Kidney (tissue), 14 donors: ENCODE results near the gene ASTN1. TPM values are rescaled to one million over a fixed set of nuclear protein-coding genes. Genes with fewer than 3 reads are reported as not detected.

ENCODE experiments used
- DNase-seq, 5 donors: peaks; one replicate each; pipeline ENCODE4 v3.0.0-alpha.2; 2013 to 2020
- FAIRE-seq: peaks from 2 replicates; lab custom pipeline; 2012; peaks lifted over from hg19 to GRCh38; lab: Jason Lieb, UNC
- H3K27ac ChIP-seq, 2 donors: one replicate each; pipeline ENCODE4 v1.7.0; 2013; ENCODE audit warnings: low read depth in 2 of 2, low read length in 2 of 2, inconsistent platforms in 1 of 2
- H3K27me3 ChIP-seq: one replicate; pipeline ENCODE4 v1.7.1; 2013; ENCODE audit warnings: low read length, inconsistent platforms; ENCODE audit not compliant: control insufficient read depth, insufficient read depth
- H3K36me3 ChIP-seq, 3 donors: one replicate each; pipeline versions ENCODE4 v1.7.0 to v1.7.1; 2013; ENCODE audit warnings: low read length in 3 of 3, control low read depth in 1 of 3, inconsistent platforms in 1 of 3; ENCODE audit not compliant: insufficient read depth in 3 of 3, control insufficient read depth in 2 of 3
- H3K4me1 ChIP-seq, 3 donors: one replicate each; pipeline versions ENCODE4 v1.7.0 to v1.7.1; 2013; ENCODE audit warnings: low read length in 3 of 3, inconsistent platforms in 1 of 3, low read depth in 1 of 3; ENCODE audit not compliant: control insufficient read depth in 2 of 3, insufficient read depth in 2 of 3
- H3K4me3 ChIP-seq, 3 donors: one replicate each; pipeline versions ENCODE4 v1.7.0 to v1.8.1; 2013; ENCODE audit warnings: low read length in 3 of 3, control low read depth in 1 of 3, inconsistent platforms in 1 of 3
- H3K9ac ChIP-seq, 3 donors: one replicate each; pipeline versions ENCODE4 v1.7.0 to v1.7.1; 2013; ENCODE audit warnings: low read length in 3 of 3, control low read depth in 1 of 3, inconsistent platforms in 1 of 3
- H3K9me3 ChIP-seq, 3 donors: one replicate each; pipeline versions ENCODE4 v1.7.0 to v1.7.1; 2013; ENCODE audit warnings: low read length in 3 of 3, control low read depth in 1 of 3, inconsistent platforms in 1 of 3; ENCODE audit not compliant: control insufficient read depth in 2 of 3, insufficient read depth in 1 of 3
- intact Hi-C: fragments of 100-400 bp; cut with DNase I; formaldehyde crosslinking; loops from one replicate; pipeline ENCODE4 v1.11.1; 2022
- polyA plus RNA-seq: library from polyadenylated mRNA; stranded (reverse); fragments of 350-450 nt; fragmentation: Illumina TruSeq; extraction: RNeasy Lipid Tissue Mini Kit (QIAGEN cat#74804); gene quantifications from one replicate; pipeline ENCODE4 v1.2.3, GENCODE V29; 2014; ENCODE audit warnings: low read depth, low replicate concordance; ENCODE audit not compliant: insufficient read depth
- total RNA-seq: library from RNA; stranded (reverse); fragmentation: NEBNext Ultra II Directional; extraction: Animal tissue kit (Norgen Biotek cat#: 25700); gene quantifications from one replicate; pipeline ENCODE4 v1.2.1, GENCODE V29; 2021
- TF ChIP-seq, protein P1 (sequence below): IDR thresholded peaks from 3 replicates; pipeline ENCODE4 v1.5.1; 2012; ENCODE audit warnings: mild to moderate bottlenecking, moderate library complexity, borderline replicate concordance; ENCODE audit not compliant: insufficient read depth; ENCODE audit errors: extremely low read depth
- donor health status: control.
- donor health status: control.
- donor health status: control.
- donor health status: control.
- donor health status: control.
- donor health status: DM: yes; HTN: yes; CAD: no.
- donor health status: Normal renal cell carcinoma (clear cell type).

Gene ASTN1
- total and polyA plus RNA-seq, 2 donors from 2014 or later = 0.19 to 0.25 TPM

DNA sequence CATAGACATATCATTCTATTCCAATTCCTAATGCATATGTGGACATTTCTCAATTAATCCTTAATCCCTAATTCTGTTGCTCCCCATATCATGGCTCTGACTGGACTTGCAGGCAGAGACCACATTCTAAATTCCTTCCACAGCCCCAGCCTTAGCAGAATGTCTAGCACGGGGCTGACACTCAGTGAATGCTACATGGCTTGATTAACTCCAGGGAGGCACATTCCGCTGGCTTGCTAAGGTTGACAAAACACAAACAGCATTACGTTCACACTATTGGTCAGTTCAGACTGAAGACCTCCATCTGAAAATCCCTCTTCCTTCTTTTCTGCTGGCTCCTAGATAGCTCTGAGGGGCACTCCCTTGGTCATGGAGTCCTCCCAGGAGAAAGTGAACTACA lies 119.4 kb downstream of the ASTN1 start:
- H3K27me3 ChIP-seq = no peaks in the 10 kb centered on the region
- no peak overlapping the region for H3K27ac ChIP-seq
- no peaks in the 10 kb centered on the region for H3K9me3 ChIP-seq
- no peak overlapping the region for H3K9ac ChIP-seq
- intact Hi-C loops = no loop called here
- no peaks in the 10 kb centered on the region for H3K36me3 ChIP-seq
- H3K4me3 ChIP-seq = no peak overlapping the region
- TF ChIP-seq, protein P1, sequence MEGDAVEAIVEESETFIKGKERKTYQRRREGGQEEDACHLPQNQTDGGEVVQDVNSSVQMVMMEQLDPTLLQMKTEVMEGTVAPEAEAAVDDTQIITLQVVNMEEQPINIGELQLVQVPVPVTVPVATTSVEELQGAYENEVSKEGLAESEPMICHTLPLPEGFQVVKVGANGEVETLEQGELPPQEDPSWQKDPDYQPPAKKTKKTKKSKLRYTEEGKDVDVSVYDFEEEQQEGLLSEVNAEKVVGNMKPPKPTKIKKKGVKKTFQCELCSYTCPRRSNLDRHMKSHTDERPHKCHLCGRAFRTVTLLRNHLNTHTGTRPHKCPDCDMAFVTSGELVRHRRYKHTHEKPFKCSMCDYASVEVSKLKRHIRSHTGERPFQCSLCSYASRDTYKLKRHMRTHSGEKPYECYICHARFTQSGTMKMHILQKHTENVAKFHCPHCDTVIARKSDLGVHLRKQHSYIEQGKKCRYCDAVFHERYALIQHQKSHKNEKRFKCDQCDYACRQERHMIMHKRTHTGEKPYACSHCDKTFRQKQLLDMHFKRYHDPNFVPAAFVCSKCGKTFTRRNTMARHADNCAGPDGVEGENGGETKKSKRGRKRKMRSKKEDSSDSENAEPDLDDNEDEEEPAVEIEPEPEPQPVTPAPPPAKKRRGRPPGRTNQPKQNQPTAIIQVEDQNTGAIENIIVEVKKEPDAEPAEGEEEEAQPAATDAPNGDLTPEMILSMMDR = no peak
- peak in 3 of 5 donors; percentile 26 to 53 (median 42) for DNase-seq
- FAIRE-seq = no peak
- no peaks in the 10 kb centered on the region for H3K4me1 ChIP-seq

DNA sequence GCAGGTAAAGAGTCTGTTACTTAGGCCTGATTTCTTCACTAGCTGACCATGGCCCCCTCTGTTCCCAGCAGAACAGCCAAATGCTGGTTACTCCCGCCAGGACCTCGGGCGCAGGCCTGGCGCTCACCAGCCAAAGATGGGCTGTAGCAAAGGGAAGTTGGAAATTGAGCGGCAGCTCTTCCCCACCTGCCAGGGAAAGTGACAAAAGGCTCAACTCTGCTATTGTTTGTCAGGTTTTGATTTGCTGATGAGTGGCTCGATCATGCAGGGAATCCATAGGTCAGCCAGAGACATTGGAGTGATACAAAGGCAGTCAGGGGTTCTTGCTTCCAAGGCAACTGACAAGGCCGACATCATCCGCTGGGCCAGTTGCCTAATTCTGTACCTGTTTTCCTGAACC lies 120.1 kb downstream of the ASTN1 start:
- TF ChIP-seq, protein P1 = no peak
- H3K27me3 ChIP-seq = no peaks in the 10 kb centered on the region
- H3K9ac ChIP-seq = no peak overlapping the region
- H3K27ac ChIP-seq = no peak overlapping the region
- H3K4me3 ChIP-seq = no peak overlapping the region
- no peak for FAIRE-seq
- DNase-seq = no peak
- intact Hi-C loops = no loop called here
- H3K36me3 ChIP-seq = no peaks in the 10 kb centered on the region
- H3K9me3 ChIP-seq = no peaks in the 10 kb centered on the region
- H3K4me1 ChIP-seq = no peaks in the 10 kb centered on the region

DNA sequence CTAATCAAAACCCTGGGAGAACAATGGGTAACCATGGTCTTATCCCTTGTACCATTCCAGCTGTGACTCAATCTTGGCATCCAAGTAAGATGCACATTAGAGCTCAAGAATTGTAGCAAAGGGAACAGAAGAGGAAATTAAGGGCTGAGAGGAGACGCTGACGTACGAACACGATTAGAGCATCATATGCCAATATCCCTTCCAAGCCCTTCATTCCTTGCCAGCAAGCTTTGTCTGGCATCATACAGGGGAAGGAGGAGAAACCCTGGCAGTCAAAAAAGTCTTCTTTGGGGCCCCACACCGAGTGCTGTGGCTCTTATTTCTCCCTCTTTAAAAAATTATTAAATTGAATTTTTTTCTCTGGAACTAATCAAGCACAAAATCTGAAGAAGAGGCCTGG lies 120.9 kb downstream of the ASTN1 start:
- intact Hi-C loops = no loop called here
- H3K36me3 ChIP-seq = no peaks in the 10 kb centered on the region
- no peaks in the 10 kb centered on the region for H3K4me1 ChIP-seq
- DNase-seq = no peak
- no peak overlapping the region for H3K4me3 ChIP-seq
- H3K27me3 ChIP-seq = no peaks in the 10 kb centered on the region
- TF ChIP-seq, protein P1 = no peak
- no peak for FAIRE-seq
- H3K9me3 ChIP-seq = no peaks in the 10 kb centered on the region
- no peak overlapping the region for H3K27ac ChIP-seq
- no peak overlapping the region for H3K9ac ChIP-seq

- DNase-seq = no peak
- H3K27ac ChIP-seq = no peak overlapping the region
- H3K9me3 ChIP-seq = no peaks in the 10 kb centered on the region
- intact Hi-C loops = no loop called here
- H3K4me1 ChIP-seq = no peaks in the 10 kb centered on the region
- TF ChIP-seq, protein P1 = no peak
- H3K36me3 ChIP-seq = no peaks in the 10 kb centered on the region
- FAIRE-seq = no peak
- no peaks in the 10 kb centered on the region for H3K27me3 ChIP-seq
- H3K9ac ChIP-seq = no peak overlapping the region
- H3K4me3 ChIP-seq = no peak overlapping the region
Observed at GRCh38 chr1:177035586-177035985, 128.9 kb downstream of the ASTN1 start.
